Measurements from ENCODE around the gene DNM2.

The DNM2 gene

DNA sequence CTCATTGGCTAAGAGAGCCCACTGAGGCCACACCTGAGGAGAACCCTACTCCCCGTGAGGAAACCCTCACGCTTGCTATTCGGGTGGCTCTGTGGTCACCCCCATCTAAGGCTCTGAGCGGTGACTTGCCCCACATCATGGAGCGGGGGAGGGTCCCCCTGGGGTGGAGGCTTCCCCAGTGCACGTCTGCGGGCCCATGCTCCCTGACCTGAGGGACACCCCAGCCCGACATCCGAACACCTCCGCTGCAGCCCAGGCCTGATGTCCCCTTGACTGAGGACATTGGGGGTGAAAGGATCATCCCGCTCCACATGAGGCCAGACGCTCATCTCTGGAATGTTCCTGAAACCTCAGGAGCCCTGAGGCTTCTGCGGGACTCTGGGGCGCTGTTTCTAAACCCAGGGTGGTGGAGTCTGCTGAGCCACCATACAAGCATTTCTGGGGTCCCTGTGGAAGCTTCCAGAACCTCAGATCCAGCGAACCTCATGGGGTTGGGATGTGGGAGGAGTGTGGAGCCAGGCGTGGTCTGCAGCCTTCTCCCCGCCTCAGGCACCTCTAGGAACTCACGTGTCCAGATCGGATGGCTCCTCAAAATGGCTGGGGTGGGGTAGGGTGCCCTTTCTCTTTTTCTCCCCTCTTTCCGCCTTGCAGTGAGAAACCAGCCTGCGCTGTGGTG, 98.2 kb downstream of the DNM2 start:
- DNase-seq (ENCODE audit: low read depth): no peak

GRCh38 chr19:10816691-10817090, 98.8 kb downstream of the DNM2 start:
- DNase-seq (ENCODE audit: low read depth): no peak

DNA sequence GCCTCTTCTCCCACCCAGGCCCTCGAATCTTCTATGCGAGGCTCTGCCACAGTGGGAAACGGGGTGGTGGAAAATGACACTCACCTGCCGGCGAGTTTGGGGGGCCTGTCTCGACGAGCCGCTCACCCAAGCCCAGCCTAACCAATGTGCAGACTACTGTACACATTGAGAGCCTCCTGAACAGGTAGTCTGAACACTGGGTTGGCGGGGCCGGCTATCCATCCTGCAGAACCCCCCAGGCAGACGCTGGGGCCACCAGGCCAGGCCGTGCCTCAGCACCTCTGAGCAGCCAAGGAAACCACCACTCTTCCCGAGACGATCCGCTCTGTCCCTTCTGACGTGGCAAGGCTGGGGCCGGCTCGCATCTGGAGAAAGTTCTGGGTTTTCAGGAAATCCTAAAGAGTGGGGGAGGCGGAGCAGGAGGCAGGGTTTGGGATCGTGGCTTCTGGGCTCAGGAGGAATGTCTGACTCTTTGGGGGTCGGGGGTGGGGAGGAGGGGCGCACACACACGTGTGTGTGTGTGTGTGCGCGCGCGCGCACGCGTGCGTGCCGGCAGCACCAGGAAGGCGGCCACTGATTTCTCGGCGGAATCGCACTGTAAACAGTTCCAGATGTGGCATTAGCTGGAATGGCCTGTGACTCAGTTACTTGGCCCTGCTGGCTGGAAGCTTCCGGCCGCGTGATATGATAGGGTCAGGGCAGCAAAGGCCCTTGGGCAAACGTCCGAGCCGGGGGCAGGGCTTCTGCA, 99.6 kb downstream of the DNM2 start:
- no peak for DNase-seq (ENCODE audit: low read depth)

DNA sequence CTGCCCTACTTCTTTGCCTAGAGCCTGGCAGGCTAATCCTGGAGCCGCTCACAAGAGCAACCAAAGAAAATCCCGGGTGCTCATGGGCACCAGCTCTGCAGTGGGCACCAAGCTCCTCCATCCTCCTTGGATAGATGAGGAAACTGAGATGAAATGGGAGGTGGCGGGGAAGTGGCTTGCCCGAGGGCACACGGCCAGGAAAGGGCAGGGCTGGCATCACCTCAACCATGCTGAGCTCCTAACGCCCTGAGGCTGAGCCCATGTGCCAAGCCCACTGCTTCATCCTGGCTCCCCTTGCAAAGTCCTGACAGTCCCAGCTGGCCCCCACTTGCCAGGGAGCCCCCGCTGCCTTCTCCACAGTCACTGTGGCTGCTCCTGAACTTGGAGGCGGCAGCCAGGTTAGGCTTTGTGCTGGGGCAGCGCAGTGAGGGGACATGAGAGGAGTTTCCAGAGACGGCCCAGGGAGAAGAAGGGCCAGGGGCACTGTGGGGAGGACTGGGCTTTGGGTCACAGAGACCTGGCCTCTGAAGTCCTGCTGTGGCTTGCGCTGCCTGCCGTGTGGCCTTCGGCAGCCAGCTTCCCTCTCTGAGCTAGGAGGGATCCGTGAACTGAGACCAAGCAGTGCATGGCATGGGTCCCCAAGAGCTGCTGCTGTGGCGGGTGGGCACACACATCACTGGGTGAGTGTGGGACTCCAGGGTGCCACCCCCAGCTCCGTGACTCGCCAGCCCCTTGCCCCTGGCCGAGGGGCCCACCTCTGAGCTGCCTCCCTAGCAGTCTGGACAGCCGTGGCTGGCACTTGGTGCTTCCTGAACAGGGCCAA, 100.6 kb downstream of the DNM2 start:
- DNase-seq (ENCODE audit: low read depth): no peak

- DNase-seq (ENCODE audit: low read depth): no peak
Observed at GRCh38 chr19:10819124-10820060, 101.5 kb downstream of the DNM2 start.

DNA sequence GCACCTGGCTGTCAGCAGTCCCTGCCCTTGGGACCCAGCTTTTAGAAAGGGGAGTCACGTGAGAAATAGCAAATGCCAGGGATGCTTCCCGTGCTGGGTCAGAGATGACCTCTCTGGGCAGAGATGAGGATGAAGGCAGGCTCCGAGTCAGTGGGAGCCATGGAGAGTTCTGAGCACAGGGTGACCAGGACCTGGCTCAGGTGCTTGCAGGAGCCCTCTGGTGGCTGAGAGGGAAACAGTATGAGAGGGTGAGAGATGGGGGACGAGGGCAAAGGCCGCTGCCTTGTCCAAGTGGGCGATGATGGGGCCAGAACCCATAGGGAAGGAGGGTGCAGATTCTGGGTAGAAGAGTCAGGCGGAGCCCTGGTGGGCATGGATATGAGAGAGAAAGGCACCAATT, 102.3 kb downstream of the DNM2 start:
- no peak for DNase-seq (ENCODE audit: low read depth)

- DNase-seq (ENCODE audit: low read depth): no peak
Observed at GRCh38 chr19:10823690-10824089, 105.8 kb downstream of the DNM2 start.

GRCh38 chr19:10826231-10826630, 108.4 kb downstream of the DNM2 start:
- DNase-seq (ENCODE audit: low read depth): no peak

DNA sequence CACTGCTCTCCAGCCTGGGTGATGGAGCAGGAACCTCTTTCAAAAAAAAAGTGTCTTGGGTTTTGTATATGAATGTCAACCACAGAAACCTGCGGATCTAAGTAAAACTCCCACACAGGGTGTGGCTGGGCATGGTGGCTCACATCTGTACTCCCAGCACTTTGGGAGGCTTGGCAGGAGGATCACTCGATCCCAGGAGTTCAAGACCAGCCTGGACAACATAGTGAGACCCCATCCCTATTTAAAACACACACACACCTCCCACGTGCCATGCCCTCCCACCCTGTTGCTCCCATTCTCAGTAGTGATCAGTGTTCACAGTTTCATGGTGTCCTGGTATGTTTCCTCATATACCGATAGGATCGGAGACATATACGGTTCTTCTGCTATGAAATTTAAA, 109.0 kb downstream of the DNM2 start:
- DNase-seq (ENCODE audit: low read depth): no peak

DNA sequence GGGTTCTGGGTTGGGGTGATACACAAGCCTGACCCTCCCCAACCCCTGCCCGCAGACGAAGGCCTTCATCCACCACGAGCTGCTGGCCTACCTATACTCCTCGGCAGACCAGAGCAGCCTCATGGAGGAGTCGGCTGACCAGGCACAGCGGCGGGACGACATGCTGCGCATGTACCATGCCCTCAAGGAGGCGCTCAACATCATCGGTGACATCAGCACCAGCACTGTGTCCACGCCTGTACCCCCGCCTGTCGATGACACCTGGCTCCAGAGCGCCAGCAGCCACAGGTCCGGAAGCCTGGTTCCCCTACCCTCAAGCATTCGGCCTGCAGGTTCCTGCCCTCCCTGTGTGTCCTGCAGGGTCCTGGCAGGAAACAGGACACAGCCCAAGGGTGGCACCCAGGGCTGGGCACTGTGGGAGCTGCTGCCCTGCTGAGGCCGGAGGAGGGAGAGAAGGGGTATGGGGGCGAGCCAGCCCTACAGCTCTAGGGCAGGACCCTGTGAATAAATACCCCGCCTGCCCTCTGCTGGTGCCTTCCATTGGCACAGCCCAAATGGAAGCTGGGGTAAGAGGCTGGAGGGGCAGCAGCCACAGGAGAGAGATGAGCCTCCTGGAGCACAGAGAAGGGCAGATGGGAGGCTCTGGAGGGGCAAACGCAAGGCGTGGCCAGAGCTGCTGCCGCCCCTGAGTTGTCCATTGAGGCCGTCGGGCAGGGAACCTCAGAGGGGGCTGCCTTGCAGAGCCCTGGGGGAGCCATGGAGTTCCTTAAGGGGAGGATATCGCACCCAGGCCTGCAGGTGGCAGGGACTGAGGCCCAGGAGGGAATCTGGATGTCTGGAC, 111.3 kb downstream of the DNM2 start:
- DNase-seq (ENCODE audit: low read depth): no peak

- DNase-seq (ENCODE audit: low read depth): no peak
Observed at GRCh38 chr19:10829967-10830366, 112.1 kb downstream of the DNM2 start.

DNA sequence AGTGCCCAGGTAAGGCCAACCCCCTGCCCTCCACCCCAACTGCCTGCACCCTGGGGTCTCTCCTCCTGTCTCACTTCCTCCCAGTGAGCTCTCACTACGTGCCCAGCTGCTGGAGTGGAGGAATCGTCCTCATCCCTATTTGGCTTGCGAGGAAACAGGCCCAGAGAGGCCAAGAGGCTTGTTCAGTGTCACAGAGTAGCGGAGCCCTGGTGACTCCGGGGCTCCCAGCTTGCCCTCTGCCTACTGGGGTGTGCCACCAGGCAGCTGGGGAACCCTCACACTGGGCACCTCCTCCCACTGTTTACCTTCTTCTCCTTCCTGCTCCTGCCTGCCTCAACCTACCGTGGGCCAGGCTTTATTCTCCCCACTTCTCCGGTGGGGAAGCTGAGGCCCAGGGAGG, 112.5 kb downstream of the DNM2 start:
- no peak for DNase-seq (ENCODE audit: low read depth)

DNA sequence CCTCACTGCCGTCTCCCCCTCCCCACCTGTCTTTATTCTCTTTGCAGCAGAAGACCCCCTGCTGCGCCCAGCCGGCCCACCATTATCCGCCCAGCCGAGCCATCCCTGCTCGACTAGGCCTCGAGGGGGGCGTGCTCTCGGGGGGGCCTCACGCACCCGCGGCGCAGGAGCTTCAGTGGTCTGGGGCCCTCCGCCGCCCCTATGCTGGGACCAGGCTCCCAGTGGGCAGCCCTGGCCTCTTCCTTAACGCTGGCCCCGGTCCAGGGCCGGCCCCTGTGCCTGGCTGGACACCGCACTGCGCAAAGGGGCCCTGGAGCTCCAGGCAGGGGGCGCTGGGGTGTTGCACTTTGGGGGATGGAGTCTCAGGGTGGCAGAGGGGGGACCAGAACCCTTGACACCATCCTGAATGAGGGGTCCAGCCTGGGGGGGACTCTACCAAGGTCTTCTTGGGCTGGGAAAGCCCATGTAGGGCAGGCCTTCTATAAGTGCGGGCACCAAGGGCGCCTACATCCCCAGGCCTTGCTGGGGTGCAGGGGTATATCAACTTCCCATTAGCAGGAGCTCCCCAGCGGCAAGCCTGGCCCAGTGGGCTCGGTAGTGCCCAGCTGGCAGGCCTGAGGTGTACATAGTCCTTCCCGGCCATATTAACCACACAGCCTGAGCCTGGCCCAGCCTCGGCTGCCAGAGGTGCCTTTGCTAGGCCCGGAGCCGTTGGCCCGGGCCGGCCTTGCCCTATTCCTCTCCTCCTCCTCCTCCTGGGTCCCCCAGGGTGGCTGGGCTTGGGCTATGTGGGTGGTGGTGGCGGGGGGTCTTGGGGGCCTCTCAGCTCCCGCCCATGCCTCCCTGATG, 113.3 kb downstream of the DNM2 start:
- DNase-seq (ENCODE audit: low read depth): no peak

- no peak for DNase-seq (ENCODE audit: low read depth)
Observed at GRCh38 chr19:10831987-10832938, 114.4 kb downstream of the DNM2 start.

DNA sequence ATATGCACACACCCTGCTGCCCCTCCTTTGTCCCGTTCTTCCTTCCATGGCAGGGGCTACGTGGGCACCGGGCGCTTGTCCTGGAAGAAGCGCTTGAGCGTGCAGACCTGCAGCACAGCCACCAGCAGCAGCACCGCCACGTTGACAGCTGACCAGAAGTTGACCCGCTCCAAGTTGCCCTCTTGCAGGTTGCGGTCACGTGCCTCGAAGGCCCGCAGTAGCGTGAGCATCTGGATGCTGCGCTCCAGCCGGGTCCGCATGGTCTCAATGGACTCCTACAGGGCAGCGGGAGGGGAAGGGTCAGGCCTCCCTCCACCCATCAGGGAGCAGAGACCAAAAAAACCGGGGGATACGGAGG, 115.0 kb downstream of the DNM2 start:
- DNase-seq (ENCODE audit: low read depth): no peak

- peak; percentile 6 for DNase-seq (ENCODE audit: low read depth)
Observed at GRCh38 chr19:10835089-10835753, 117.3 kb downstream of the DNM2 start.

DNA sequence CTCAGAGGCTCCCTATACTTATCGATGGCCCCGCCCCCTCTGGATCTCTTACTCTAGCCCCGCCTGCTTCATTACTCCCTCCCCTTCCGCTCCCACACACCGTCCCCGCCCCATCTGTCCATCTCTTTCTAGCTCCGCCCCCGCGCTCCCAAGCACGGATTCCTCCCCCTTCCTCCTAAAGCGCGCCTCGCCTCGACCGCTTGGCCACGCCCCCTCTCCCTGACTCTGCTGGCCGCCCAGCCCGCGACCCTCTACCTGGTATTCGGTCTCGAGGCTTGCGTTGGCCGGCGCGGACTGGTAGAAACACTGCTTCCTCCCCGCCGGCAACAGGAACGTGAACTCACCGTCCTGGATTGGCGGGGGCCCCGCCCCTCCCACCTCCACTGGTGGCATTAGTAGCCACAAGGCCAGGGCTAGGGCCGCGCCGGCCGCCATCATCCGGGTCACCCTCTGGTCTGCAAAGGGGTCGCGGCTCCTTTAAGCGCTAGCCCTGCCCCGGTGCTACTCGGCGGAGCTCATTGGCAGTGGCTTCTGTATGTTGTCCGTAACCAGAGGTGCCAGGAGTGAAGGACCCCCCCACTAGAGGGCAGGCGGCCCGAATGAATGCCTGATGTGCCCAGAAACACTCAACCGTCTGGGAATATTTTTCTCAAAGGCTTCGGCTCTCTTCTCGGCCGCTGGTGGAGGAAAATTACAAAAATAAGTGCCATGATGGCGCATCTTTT, 118.0 kb downstream of the DNM2 start, which contains the start of gene TMED1:
TSS of gene TMED1 (minus strand) at position 459 of the 725 bp plus-strand sequence. CDS start at position 438, 21 bp downstream.
- peak; percentile 93 for DNase-seq (ENCODE audit: low read depth)
